G401.6 (cell line): ENCODE measurements around the gene CDKN2AIP.

Source experiments
- FAIRE-seq: peaks from 2 replicates; lab custom pipeline; 2012; peaks lifted over from hg19 to GRCh38; lab: Jason Lieb, UNC

The CDKN2AIP gene

GRCh38 chr4:183495184-183495583 is 50.7 kb downstream of the CDKN2AIP start:
- FAIRE-seq, result no peak
